ENCODE data around the gene DNM2.
"Not testable (repeated sequence)": the region's sequence is repeated elsewhere in the genome, so short reads cannot be mapped to it uniquely, and the experiment has no call there.

DNM2 gene

GRCh38 chr19:10818301-10819123, 100.6 kb downstream of the DNM2 start:
- DNase-seq, result no peak

DNA sequence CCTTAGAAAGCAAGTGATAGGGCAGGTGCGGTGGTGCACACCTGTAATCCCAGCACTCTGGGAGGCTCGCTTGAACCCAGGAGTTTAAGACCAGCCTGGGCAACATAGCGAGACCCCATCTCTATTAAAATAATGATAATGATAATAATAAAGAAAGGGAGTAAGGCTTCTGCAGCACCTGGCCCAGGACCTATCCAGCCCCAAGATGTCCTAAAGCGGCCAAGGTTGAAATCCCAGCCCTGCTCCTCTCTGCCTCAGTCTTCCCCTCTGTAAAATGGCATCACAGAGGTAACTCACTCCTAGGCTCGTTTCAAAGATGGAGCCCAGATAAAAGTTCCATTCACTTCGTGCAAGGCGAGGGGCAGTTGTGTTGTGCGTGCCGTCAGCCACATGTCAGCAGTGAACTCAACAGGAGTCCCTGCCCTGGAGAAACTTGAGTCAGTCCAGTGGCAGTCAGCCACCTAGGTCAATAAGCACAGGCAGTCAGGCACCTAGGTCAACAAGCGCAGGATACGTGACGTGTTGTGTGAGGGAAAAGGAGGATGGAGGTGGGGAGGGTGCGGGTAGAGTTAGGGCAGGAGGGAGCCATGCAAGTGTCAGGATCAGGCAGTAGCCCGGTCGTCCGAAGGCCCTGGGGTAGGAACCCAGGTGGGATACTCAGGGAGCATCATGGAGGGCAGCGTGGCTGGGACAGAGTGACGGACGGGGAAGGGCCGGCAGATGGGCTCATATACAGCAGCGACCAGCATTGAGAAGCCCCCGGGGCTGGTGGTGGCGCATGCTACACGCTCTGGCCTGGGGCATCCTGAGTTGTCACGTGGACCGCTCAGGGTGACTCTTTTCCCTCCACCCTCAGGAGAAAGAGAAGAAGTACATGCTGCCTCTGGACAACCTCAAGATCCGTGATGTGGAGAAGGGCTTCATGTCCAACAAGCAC, 101.5 kb downstream of the DNM2 start:
- no peak for DNase-seq

DNA sequence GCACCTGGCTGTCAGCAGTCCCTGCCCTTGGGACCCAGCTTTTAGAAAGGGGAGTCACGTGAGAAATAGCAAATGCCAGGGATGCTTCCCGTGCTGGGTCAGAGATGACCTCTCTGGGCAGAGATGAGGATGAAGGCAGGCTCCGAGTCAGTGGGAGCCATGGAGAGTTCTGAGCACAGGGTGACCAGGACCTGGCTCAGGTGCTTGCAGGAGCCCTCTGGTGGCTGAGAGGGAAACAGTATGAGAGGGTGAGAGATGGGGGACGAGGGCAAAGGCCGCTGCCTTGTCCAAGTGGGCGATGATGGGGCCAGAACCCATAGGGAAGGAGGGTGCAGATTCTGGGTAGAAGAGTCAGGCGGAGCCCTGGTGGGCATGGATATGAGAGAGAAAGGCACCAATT, 102.3 kb downstream of the DNM2 start:
- DNase-seq, result peak; percentile 37

GRCh38 chr19:10823690-10824089, 105.8 kb downstream of the DNM2 start:
- no peak for DNase-seq

- peak; percentile 75 for DNase-seq
Observed at GRCh38 chr19:10826231-10826630, 108.4 kb downstream of the DNM2 start.

DNA sequence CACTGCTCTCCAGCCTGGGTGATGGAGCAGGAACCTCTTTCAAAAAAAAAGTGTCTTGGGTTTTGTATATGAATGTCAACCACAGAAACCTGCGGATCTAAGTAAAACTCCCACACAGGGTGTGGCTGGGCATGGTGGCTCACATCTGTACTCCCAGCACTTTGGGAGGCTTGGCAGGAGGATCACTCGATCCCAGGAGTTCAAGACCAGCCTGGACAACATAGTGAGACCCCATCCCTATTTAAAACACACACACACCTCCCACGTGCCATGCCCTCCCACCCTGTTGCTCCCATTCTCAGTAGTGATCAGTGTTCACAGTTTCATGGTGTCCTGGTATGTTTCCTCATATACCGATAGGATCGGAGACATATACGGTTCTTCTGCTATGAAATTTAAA, 109.0 kb downstream of the DNM2 start:
- DNase-seq, result no peak

- peak; percentile 61 for DNase-seq
Observed at GRCh38 chr19:10828981-10829821, 111.3 kb downstream of the DNM2 start.

DNA sequence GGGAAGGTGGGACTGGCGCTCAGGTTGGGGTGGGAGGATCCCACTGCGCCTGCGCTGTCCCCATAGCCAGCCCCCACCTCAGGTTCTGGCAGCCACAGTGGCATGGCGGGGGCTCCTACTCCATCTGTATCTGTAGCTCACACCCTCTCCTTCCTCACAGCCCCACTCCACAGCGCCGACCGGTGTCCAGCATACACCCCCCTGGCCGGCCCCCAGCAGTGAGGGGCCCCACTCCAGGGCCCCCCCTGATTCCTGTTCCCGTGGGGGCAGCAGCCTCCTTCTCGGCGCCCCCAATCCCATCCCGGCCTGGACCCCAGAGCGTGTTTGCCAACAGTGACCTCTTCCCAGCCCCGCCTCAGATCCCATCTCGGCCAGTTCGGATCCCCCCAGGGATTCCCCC, 112.1 kb downstream of the DNM2 start:
- DNase-seq, result no peak

- no peak for DNase-seq
Observed at GRCh38 chr19:10830370-10830769, 112.5 kb downstream of the DNM2 start.

- no peak for DNase-seq
Observed at GRCh38 chr19:10830931-10831779, 113.3 kb downstream of the DNM2 start.

DNA sequence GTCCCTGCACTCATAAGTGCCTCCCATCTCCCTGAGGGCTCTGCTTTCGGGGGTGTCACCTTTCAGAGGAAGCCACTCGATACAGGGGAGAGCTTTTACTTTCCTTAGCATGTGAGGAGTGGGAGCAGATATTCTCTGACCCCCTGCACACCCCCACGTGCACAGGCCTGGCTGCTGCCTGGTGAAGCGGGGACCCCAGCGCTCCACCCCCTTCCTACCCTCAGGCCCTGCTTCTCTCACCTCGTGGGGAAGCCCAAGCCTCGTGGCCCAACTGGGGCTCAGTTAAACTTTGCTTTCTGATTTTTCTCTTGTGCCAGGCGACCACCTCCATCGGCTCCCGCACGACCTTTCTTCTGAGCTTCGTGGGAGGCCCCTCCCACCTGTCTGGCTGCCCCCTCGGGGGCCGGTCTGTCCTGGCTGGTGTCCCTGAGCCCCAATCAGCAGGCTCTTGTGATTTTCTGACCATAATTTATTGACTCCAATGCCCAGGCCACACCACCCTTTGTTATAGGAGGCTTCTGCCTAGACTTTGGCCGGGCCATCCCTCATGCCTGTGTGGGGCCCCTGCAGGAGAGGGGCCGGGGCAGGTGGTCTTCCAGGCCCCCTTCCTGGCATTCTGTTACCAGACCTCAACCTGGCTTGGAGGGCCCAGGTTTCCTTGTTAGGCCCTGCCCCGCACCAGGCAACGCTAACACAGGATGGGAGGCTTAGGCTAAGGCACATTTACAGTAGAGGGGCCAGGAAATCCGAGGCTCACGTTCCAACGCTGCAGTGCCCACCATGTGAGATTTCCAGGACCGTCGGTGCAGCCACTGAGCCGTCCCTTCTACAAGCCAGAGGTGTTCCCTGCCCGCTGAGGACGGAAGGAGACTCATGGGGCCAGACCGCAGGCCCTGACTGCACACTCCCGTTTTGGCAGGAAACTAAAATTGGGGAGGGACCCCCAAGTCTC, 114.4 kb downstream of the DNM2 start:
- DNase-seq, result no peak

DNA sequence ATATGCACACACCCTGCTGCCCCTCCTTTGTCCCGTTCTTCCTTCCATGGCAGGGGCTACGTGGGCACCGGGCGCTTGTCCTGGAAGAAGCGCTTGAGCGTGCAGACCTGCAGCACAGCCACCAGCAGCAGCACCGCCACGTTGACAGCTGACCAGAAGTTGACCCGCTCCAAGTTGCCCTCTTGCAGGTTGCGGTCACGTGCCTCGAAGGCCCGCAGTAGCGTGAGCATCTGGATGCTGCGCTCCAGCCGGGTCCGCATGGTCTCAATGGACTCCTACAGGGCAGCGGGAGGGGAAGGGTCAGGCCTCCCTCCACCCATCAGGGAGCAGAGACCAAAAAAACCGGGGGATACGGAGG, 115.0 kb downstream of the DNM2 start:
- DNase-seq, result no peak

- DNase-seq, result no peak
Observed at GRCh38 chr19:10835089-10835753, 117.3 kb downstream of the DNM2 start.

- DNase-seq, result peak; percentile 100
Observed at GRCh38 chr19:10835754-10836478, 118.0 kb downstream of the DNM2 start, which contains the start of gene TMED1. TSS of gene TMED1 (minus strand) at chr19:10836212. CDS start at chr19:10836191, 21 bp downstream.

DNA sequence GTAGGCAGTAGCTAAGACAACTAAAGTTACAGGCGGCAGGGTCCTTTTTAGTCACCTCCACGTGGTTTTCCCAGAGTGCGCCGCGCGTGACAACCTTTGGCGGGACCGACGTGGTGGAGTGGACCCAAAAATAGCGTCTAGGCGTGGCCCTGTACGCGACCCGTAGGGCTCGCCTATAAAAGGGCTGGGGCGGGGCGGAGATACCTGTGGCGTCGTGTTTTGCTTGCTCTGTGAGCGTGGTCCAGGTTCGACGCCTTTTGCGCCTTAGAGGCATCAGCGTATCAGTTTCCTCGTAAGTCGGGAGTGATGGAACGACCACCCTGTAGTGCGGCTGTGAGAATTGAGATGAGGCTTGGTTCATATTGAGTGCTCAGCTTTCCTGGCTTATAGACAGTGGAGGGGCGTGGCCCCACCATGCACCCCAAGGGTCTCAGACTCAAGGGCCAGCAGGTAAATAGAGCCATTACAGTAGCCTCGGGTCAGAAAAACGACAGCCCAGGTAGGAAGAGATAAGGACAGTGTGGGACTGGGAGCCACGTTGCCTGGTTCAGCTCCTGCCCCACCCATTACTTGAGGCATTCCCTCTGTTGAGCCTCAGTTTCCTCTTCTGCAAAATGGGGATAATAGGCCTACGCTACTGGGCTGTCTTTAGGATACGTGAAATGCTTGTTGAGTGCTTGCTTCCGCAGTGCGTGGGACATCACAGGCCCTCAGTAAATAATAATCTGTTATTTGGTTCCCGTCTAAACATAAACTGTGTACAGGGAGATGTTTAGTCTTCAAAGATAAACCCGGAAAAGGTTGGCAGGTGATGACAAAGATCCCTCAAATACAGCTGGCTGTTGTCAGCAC, 118.8 kb downstream of the DNM2 start:
- peak; percentile 95 for DNase-seq

GRCh38 chr19:10837649-10838048, 119.8 kb downstream of the DNM2 start:
- DNase-seq, result not testable (repeated sequence)

GRCh38 chr19:10838377-10838776, 120.5 kb downstream of the DNM2 start:
- no peak for DNase-seq

Measured in hematopoietic multipotent progenitor cell treated with erythropoietin and hydrocortisone succinate and interleukin-3 and kit ligand, for 6 days (in vitro differentiated cells).